WTC11 (cell line): Measurements from ENCODE around the gene UNC13C. TPM values are rescaled to one million over a fixed set of nuclear protein-coding genes. Genes with fewer than 3 reads are reported as not detected.

Source experiments
- ATAC-seq: fragments of 200-7000 bp; cut with Tn5 transposase; 2 replicates; pipeline ENCODE4 v1.10.0; 2021; ENCODE audit warnings: mild to moderate bottlenecking, moderate library complexity
- CTCF ChIA-PET: fragments of 300-600 bp; sonication (Branson Sonifier 250); formaldehyde crosslinking; loops from one replicate; lab custom pipeline; 2021; ENCODE audit warnings: antibody characterized with exemption; lab: Charles Lee
- POLR2A ChIA-PET: fragments of 350-600 bp; sonication (Branson Sonifier 250); formaldehyde crosslinking; loops from one replicate; lab custom pipeline; 2021; ENCODE audit warnings: antibody characterized with exemption; lab: Charles Lee
- DNase-seq: peaks from one replicate; pipeline ENCODE4 v3.0.0; 2021; ENCODE audit warnings: low spot score
- H3K27ac Mint-ChIP-seq: 2 replicates; pipeline ENCODE4 v1.8.0; 2021; ENCODE audit warnings: mixed read lengths
- H3K27me3 Mint-ChIP-seq: 2 replicates; pipeline ENCODE4 v1.8.0; 2021; ENCODE audit warnings: low read depth, mild to moderate bottlenecking, moderate library complexity, mixed read lengths
- H3K36me3 Mint-ChIP-seq: 2 replicates; pipeline ENCODE4 v1.8.0; 2021; ENCODE audit warnings: mixed read lengths
- H3K4me1 Mint-ChIP-seq: 2 replicates; pipeline ENCODE4 v1.8.0; 2022; ENCODE audit warnings: mixed read lengths
- H3K4me3 Mint-ChIP-seq: 2 replicates; pipeline ENCODE4 v1.8.0; 2021; ENCODE audit warnings: mild to moderate bottlenecking, moderate library complexity, mixed read lengths
- H3K9me3 Mint-ChIP-seq: 2 replicates; pipeline ENCODE4 v1.8.0; 2021; ENCODE audit warnings: mixed read lengths
- ATF1 ChIP-seq: sonication (generic); formaldehyde crosslinking; IDR thresholded peaks from 2 replicates; pipeline ENCODE4 v1.8.1; 2023; ENCODE audit warnings: mild to moderate bottlenecking, moderate library complexity, missing genetic modification reagents
- ELF4 ChIP-seq: sonication (generic); formaldehyde crosslinking; IDR thresholded peaks from 2 replicates; pipeline ENCODE4 v1.8.1; 2022; ENCODE audit warnings: low read depth, mild to moderate bottlenecking, moderate library complexity, missing genetic modification reagents
- ESRRA ChIP-seq: sonication (generic); formaldehyde crosslinking; IDR thresholded peaks from 2 replicates; pipeline ENCODE4 v1.8.1; 2022; ENCODE audit warnings: mild to moderate bottlenecking, missing genetic modification reagents, borderline replicate concordance
- ETV6 ChIP-seq: sonication (generic); formaldehyde crosslinking; IDR thresholded peaks from 2 replicates; pipeline ENCODE4 v1.8.1; 2022; ENCODE audit warnings: mild to moderate bottlenecking, missing genetic modification reagents
- KAT7 ChIP-seq: sonication (generic); formaldehyde crosslinking; IDR thresholded peaks from 2 replicates; pipeline ENCODE4 v1.8.1; 2023; ENCODE audit warnings: missing genetic modification reagents, mild to moderate bottlenecking, borderline replicate concordance
- MXD4 ChIP-seq: fragments of 250-450 bp; sonication (Bioruptor Pico); IDR thresholded peaks from 2 replicates; pipeline ENCODE4 v1.8.0; 2021; ENCODE audit warnings: mild to moderate bottlenecking, moderate library complexity, borderline replicate concordance
- NR1H2 ChIP-seq: sonication (generic); formaldehyde crosslinking; IDR thresholded peaks from 2 replicates; pipeline ENCODE4 v1.9.0; 2021; ENCODE audit warnings: mild to moderate bottlenecking, moderate library complexity, missing genetic modification reagents
- NR2C2 ChIP-seq: sonication (generic); formaldehyde crosslinking; IDR thresholded peaks from 2 replicates; pipeline ENCODE4 v1.8.0; 2022; ENCODE audit warnings: mild to moderate bottlenecking, missing genetic modification reagents
- RELA ChIP-seq: sonication (generic); formaldehyde crosslinking; IDR thresholded peaks from 2 replicates; pipeline ENCODE4 v1.8.1; 2022; ENCODE audit warnings: missing genetic modification reagents, mild to moderate bottlenecking, borderline replicate concordance
- SMAD3 ChIP-seq: sonication (generic); formaldehyde crosslinking; IDR thresholded peaks from 2 replicates; pipeline ENCODE4 v1.8.0; 2022; ENCODE audit warnings: missing genetic modification reagents, mild to moderate bottlenecking, borderline replicate concordance
- SP1 ChIP-seq: sonication (generic); formaldehyde crosslinking; conservative IDR thresholded peaks from 2 replicates; pipeline ENCODE4 v1.8.1; 2022; ENCODE audit warnings: missing genetic modification reagents
- TCF7 ChIP-seq: sonication (generic); formaldehyde crosslinking; IDR thresholded peaks from 2 replicates; pipeline ENCODE4 v1.8.0; 2022; ENCODE audit warnings: mild to moderate bottlenecking, low read depth, missing genetic modification reagents, moderate library complexity
- ZNF671 ChIP-seq: fragments of 250-450 bp; sonication (Bioruptor Pico); IDR thresholded peaks from 2 replicates; pipeline ENCODE4 v1.8.0; 2021; ENCODE audit warnings: mild to moderate bottlenecking
- total RNA-seq: library from RNA; stranded (reverse); gene quantifications from 3 replicates; pipeline ENCODE4 v1.2.3, GENCODE V29; 2021
- TF ChIP-seq, protein P1 (sequence below): sonication (generic); formaldehyde crosslinking; conservative IDR thresholded peaks from 2 replicates; pipeline ENCODE4 v1.8.1; 2022; ENCODE audit warnings: mild to moderate bottlenecking, missing genetic modification reagents
- TF ChIP-seq, protein P2 (sequence below): sonication (generic); formaldehyde crosslinking; IDR thresholded peaks from 2 replicates; pipeline ENCODE4 v1.8.1; 2022; ENCODE audit warnings: low read depth, mild to moderate bottlenecking, moderate library complexity, missing genetic modification reagents, borderline replicate concordance
- TF ChIP-seq, protein P3 (sequence below): sonication (generic); formaldehyde crosslinking; IDR thresholded peaks from 2 replicates; pipeline ENCODE4 v1.8.0; 2022; ENCODE audit warnings: mild to moderate bottlenecking, missing genetic modification reagents
- TF ChIP-seq, protein P4 (sequence below): sonication (generic); formaldehyde crosslinking; IDR thresholded peaks from 2 replicates; pipeline ENCODE4 v1.8.1; 2023; ENCODE audit warnings: mild to moderate bottlenecking, missing genetic modification reagents, moderate library complexity
- TF ChIP-seq, protein P5 (sequence below): sonication (generic); formaldehyde crosslinking; IDR thresholded peaks from 2 replicates; pipeline ENCODE4 v1.8.0; 2022; ENCODE audit warnings: mild to moderate bottlenecking, missing genetic modification reagents
- TF ChIP-seq, protein P6 (sequence below): sonication (generic); formaldehyde crosslinking; IDR thresholded peaks from 2 replicates; pipeline ENCODE4 v1.8.1; 2023; ENCODE audit warnings: mild to moderate bottlenecking, missing genetic modification reagents, moderate library complexity
- TF ChIP-seq, protein P7 (sequence below): sonication (generic); formaldehyde crosslinking; IDR thresholded peaks from 2 replicates; pipeline ENCODE4 v1.8.1; 2022; ENCODE audit warnings: mild to moderate bottlenecking, missing genetic modification reagents, moderate library complexity, borderline replicate concordance
- TF ChIP-seq, protein P8 (sequence below): sonication (generic); formaldehyde crosslinking; IDR thresholded peaks from 2 replicates; pipeline ENCODE4 v1.8.0; 2022; ENCODE audit warnings: missing genetic modification reagents
- TF ChIP-seq, protein P9 (sequence below): fragments of 200-600 bp; IDR thresholded peaks from 2 replicates; pipeline ENCODE4 v1.8.0; 2022; ENCODE audit warnings: antibody characterized with exemption

UNC13C gene
- total RNA-seq, 1 experiment from 2014 or later, result 0.07 TPM

DNA sequence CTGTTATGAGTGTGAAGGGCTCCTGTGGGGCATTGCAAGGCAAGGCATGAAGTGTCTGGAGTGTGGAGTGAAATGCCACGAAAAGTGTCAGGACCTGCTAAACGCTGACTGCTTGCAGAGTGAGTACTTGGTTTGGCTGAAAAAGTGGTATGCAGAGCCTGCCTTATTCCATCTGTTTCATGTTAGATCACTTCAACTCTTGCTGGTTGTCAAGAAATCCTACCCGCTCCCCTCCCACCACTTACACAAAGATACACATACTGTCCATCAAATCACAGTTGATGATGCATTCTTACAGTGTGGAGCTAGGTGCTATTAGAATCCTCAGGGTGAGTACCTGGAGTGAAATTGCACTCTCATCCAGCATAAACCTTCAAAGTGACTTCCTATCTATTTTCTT, 272.1 kb downstream of the UNC13C start:
- DNase-seq, result no peak
- POLR2A ChIA-PET, result no interaction called here
- no peak overlapping the region for H3K27ac Mint-ChIP-seq

DNA sequence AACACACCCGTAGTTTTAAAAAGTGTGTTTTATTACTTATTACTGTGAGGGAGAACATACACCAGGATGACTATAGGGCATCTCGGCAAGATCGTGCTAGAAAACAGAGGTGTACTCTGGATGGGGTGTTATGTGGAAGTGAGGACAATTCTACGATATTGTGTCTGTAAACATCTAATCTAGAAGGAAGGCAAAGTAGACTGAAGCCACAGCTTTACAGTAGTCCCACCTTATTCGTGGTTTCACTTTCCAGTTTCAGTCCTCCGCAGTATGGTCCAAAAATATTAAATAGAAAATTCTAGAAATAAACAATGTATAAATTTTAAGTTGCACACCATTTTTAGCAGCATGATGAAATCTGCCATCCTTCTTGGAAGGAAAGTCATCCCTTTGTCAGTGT, 277.9 kb downstream of the UNC13C start:
- Mint-ChIP-seq H3K27me3 (no peaks in the 10 kb centered on the region), H3K4me1 (no peaks in the 10 kb centered on the region), H3K36me3 (no peaks in the 10 kb centered on the region), H3K4me3 (no peak overlapping the region), H3K27ac (no peak overlapping the region), H3K9me3 (no peaks in the 10 kb centered on the region)
- ChIA-PET CTCF (interaction anchor here (0.6 kb wide), 1 partner anchor 169 kb away, joined by 3 read pairs; no protein-coding TSS in a partner anchor), POLR2A (no interaction called here)
- DNase-seq (no peak), ATAC-seq (no peak)
- no peak for TF ChIP-seq ESRRA (CRISPR knock-in tag)
- no peak for TF ChIP-seq NR1H2 (CRISPR knock-in tag)
- TF ChIP-seq, protein P1, sequence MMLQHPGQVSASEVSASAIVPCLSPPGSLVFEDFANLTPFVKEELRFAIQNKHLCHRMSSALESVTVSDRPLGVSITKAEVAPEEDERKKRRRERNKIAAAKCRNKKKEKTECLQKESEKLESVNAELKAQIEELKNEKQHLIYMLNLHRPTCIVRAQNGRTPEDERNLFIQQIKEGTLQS, result no peak
- no peak for TF ChIP-seq TCF7 (CRISPR knock-in tag)
- TF ChIP-seq, protein P2, sequence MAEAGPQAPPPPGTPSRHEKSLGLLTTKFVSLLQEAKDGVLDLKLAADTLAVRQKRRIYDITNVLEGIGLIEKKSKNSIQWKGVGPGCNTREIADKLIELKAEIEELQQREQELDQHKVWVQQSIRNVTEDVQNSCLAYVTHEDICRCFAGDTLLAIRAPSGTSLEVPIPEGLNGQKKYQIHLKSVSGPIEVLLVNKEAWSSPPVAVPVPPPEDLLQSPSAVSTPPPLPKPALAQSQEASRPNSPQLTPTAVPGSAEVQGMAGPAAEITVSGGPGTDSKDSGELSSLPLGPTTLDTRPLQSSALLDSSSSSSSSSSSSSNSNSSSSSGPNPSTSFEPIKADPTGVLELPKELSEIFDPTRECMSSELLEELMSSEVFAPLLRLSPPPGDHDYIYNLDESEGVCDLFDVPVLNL, result no peak
- TF ChIP-seq, protein P3, sequence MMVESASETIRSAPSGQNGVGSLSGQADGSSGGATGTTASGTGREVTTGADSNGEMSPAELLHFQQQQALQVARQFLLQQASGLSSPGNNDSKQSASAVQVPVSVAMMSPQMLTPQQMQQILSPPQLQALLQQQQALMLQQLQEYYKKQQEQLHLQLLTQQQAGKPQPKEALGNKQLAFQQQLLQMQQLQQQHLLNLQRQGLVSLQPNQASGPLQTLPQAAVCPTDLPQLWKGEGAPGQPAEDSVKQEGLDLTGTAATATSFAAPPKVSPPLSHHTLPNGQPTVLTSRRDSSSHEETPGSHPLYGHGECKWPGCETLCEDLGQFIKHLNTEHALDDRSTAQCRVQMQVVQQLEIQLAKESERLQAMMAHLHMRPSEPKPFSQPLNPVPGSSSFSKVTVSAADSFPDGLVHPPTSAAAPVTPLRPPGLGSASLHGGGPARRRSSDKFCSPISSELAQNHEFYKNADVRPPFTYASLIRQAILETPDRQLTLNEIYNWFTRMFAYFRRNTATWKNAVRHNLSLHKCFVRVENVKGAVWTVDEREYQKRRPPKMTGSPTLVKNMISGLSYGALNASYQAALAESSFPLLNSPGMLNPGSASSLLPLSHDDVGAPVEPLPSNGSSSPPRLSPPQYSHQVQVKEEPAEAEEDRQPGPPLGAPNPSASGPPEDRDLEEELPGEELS (CRISPR knock-in tag), result no peak
- no peak for TF ChIP-seq RELA (CRISPR knock-in tag)

More for the DNA sequence above, 272.1 kb downstream of the UNC13C start:
- no peak for ATAC-seq
- TF ChIP-seq, protein P4, sequence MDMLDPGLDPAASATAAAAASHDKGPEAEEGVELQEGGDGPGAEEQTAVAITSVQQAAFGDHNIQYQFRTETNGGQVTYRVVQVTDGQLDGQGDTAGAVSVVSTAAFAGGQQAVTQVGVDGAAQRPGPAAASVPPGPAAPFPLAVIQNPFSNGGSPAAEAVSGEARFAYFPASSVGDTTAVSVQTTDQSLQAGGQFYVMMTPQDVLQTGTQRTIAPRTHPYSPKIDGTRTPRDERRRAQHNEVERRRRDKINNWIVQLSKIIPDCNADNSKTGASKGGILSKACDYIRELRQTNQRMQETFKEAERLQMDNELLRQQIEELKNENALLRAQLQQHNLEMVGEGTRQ, result no peak
- TF ChIP-seq ETV6 (CRISPR knock-in tag), result no peak
- no peak for TF ChIP-seq ZNF671 (CRISPR knock-in tag)
- no peak for TF ChIP-seq KAT7 (CRISPR knock-in tag)
- TF ChIP-seq, protein P5, sequence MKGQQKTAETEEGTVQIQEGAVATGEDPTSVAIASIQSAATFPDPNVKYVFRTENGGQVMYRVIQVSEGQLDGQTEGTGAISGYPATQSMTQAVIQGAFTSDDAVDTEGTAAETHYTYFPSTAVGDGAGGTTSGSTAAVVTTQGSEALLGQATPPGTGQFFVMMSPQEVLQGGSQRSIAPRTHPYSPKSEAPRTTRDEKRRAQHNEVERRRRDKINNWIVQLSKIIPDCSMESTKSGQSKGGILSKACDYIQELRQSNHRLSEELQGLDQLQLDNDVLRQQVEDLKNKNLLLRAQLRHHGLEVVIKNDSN, result no peak
- no peak for TF ChIP-seq ATF1
- TF ChIP-seq SP1 (CRISPR knock-in tag), result no peak
- TF ChIP-seq, protein P6, sequence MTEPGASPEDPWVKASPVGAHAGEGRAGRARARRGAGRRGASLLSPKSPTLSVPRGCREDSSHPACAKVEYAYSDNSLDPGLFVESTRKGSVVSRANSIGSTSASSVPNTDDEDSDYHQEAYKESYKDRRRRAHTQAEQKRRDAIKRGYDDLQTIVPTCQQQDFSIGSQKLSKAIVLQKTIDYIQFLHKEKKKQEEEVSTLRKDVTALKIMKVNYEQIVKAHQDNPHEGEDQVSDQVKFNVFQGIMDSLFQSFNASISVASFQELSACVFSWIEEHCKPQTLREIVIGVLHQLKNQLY (CRISPR knock-in tag), result no peak
- TF ChIP-seq, protein P7, sequence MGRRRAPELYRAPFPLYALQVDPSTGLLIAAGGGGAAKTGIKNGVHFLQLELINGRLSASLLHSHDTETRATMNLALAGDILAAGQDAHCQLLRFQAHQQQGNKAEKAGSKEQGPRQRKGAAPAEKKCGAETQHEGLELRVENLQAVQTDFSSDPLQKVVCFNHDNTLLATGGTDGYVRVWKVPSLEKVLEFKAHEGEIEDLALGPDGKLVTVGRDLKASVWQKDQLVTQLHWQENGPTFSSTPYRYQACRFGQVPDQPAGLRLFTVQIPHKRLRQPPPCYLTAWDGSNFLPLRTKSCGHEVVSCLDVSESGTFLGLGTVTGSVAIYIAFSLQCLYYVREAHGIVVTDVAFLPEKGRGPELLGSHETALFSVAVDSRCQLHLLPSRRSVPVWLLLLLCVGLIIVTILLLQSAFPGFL, result no peak
- TF ChIP-seq, protein P8, sequence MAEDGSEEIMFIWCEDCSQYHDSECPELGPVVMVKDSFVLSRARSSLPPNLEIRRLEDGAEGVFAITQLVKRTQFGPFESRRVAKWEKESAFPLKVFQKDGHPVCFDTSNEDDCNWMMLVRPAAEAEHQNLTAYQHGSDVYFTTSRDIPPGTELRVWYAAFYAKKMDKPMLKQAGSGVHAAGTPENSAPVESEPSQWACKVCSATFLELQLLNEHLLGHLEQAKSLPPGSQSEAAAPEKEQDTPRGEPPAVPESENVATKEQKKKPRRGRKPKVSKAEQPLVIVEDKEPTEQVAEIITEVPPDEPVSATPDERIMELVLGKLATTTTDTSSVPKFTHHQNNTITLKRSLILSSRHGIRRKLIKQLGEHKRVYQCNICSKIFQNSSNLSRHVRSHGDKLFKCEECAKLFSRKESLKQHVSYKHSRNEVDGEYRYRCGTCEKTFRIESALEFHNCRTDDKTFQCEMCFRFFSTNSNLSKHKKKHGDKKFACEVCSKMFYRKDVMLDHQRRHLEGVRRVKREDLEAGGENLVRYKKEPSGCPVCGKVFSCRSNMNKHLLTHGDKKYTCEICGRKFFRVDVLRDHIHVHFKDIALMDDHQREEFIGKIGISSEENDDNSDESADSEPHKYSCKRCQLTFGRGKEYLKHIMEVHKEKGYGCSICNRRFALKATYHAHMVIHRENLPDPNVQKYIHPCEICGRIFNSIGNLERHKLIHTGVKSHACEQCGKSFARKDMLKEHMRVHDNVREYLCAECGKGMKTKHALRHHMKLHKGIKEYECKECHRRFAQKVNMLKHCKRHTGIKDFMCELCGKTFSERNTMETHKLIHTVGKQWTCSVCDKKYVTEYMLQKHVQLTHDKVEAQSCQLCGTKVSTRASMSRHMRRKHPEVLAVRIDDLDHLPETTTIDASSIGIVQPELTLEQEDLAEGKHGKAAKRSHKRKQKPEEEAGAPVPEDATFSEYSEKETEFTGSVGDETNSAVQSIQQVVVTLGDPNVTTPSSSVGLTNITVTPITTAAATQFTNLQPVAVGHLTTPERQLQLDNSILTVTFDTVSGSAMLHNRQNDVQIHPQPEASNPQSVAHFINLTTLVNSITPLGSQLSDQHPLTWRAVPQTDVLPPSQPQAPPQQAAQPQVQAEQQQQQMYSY, result no peak
- TF ChIP-seq TCF7 (CRISPR knock-in tag), result no peak
- TF ChIP-seq ELF4, result no peak
- no peak for TF ChIP-seq NR2C2 (CRISPR knock-in tag)
- TF ChIP-seq, protein P9, sequence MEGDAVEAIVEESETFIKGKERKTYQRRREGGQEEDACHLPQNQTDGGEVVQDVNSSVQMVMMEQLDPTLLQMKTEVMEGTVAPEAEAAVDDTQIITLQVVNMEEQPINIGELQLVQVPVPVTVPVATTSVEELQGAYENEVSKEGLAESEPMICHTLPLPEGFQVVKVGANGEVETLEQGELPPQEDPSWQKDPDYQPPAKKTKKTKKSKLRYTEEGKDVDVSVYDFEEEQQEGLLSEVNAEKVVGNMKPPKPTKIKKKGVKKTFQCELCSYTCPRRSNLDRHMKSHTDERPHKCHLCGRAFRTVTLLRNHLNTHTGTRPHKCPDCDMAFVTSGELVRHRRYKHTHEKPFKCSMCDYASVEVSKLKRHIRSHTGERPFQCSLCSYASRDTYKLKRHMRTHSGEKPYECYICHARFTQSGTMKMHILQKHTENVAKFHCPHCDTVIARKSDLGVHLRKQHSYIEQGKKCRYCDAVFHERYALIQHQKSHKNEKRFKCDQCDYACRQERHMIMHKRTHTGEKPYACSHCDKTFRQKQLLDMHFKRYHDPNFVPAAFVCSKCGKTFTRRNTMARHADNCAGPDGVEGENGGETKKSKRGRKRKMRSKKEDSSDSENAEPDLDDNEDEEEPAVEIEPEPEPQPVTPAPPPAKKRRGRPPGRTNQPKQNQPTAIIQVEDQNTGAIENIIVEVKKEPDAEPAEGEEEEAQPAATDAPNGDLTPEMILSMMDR, result no peak
- no peak for TF ChIP-seq MXD4 (CRISPR knock-in tag)
- no peak for TF ChIP-seq SMAD3 (CRISPR knock-in tag)
- Mint-ChIP-seq H3K36me3 (no peaks in the 10 kb centered on the region), H3K9me3 (no peaks in the 10 kb centered on the region), H3K4me1 (no peaks in the 10 kb centered on the region), H3K4me3 (no peak overlapping the region), H3K27me3 (no peaks in the 10 kb centered on the region)
- CTCF ChIA-PET, result interaction anchor here (0.6 kb wide), 1 partner anchor 178 kb away, joined by 3 read pairs; no protein-coding TSS in a partner anchor
